ENCODE results near the gene PTPRM.

DNA sequence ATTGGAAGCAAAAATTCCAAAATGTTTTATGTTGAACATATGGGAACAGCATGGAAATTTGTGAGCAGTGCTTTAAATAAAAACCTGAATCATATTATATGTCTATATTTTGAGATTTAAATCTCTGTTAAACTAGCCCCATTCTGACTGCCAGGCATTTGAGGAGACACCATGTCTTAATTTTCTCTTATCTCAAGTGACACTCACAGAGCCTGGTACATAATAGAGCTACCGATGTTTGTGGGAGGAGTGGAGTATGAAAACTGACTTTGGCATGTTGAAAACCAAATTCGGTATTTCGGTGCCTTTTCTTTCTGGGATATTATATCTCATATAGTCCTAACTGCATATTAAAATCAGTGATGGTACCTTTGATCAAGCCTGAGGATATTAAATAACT, 124.1 kb downstream of the PTPRM start:
- TF ChIP-seq POLR2A (IDR thresholded peaks at IDR 0.05; ENCODE audit: control extremely low read depth in 1 of 2, low read depth in 2 of 2, low read length in 2 of 2) = no peak
- TF ChIP-seq, protein P1, sequence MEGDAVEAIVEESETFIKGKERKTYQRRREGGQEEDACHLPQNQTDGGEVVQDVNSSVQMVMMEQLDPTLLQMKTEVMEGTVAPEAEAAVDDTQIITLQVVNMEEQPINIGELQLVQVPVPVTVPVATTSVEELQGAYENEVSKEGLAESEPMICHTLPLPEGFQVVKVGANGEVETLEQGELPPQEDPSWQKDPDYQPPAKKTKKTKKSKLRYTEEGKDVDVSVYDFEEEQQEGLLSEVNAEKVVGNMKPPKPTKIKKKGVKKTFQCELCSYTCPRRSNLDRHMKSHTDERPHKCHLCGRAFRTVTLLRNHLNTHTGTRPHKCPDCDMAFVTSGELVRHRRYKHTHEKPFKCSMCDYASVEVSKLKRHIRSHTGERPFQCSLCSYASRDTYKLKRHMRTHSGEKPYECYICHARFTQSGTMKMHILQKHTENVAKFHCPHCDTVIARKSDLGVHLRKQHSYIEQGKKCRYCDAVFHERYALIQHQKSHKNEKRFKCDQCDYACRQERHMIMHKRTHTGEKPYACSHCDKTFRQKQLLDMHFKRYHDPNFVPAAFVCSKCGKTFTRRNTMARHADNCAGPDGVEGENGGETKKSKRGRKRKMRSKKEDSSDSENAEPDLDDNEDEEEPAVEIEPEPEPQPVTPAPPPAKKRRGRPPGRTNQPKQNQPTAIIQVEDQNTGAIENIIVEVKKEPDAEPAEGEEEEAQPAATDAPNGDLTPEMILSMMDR (IDR thresholded peaks at IDR 0.05; ENCODE audit: control extremely low read depth in 1 of 3, insufficient read depth in 1 of 3, low read depth in 1 of 3, low read length in 3 of 3) = no peak
- TF ChIP-seq, protein P2, sequence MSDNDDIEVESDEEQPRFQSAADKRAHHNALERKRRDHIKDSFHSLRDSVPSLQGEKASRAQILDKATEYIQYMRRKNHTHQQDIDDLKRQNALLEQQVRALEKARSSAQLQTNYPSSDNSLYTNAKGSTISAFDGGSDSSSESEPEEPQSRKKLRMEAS (IDR thresholded peaks at IDR 0.05) = no peak
- TF ChIP-seq, protein P3, sequence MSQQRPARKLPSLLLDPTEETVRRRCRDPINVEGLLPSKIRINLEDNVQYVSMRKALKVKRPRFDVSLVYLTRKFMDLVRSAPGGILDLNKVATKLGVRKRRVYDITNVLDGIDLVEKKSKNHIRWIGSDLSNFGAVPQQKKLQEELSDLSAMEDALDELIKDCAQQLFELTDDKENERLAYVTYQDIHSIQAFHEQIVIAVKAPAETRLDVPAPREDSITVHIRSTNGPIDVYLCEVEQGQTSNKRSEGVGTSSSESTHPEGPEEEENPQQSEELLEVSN (IDR thresholded peaks at IDR 0.05) = no peak
- no peak for TF ChIP-seq CHD2 (IDR thresholded peaks at IDR 0.05; ENCODE audit: low read length)
- no peak for TF ChIP-seq GABPA (IDR thresholded peaks at IDR 0.05; ENCODE audit: borderline replicate concordance, insufficient read depth, low read length)
- TF ChIP-seq ZNF274 (IDR thresholded peaks at IDR 0.05; ENCODE audit: borderline replicate concordance, extremely low read depth, low read length) = no peak
- no peak for TF ChIP-seq BCL11A (IDR thresholded peaks at IDR 0.05; ENCODE audit: low read depth in 2 of 2, low read length in 2 of 2)
